HepG2 (cell line): ENCODE data around the gene EML2.

Source experiments
- U2AF2 ChIP-seq: fragments of 200-400 bp; formaldehyde crosslinking; IDR thresholded peaks from 2 replicates; pipeline ENCODE4 v1.6.1; 2017; ENCODE audit warnings: low read depth, mild to moderate bottlenecking, low read length
- ZBTB44 ChIP-seq: sonication (generic); formaldehyde crosslinking; IDR thresholded peaks from 2 replicates; pipeline ENCODE4 v1.4.0; 2020; ENCODE audit warnings: missing genetic modification reagents

- TF ChIP-seq ZBTB44, result no peak
- no peak for TF ChIP-seq U2AF2
These were observed 61.9 kb downstream of the EML2 start for GRCh38 chr19:45577111-45577905.
